Activated CD8-positive, alpha-beta memory T cell treated with anti-CD3 and anti-CD28 coated beads, Interleukin-2, amount 50 U/mL, for 4 hours (primary cell): Measurements from ENCODE around the gene RASA4.
"Not testable (repeated sequence)": the region's sequence is repeated elsewhere in the genome, so short reads cannot be mapped to it uniquely, and the experiment has no call there.

ENCODE experiments used
- DNase-seq: peaks from one replicate; pipeline ENCODE4 v3.0.0-alpha.2; 2020

RASA4 gene

GRCh38 chr7:102604431-102605145 lies 12.0 kb downstream of the RASA4 start:
- DNase-seq = not testable (repeated sequence)

- DNase-seq = not testable (repeated sequence)
These were observed 14.2 kb downstream of the RASA4 start for GRCh38 chr7:102602317-102602716.

GRCh38 chr7:102599699-102600098 lies 16.9 kb downstream of the RASA4 start:
- DNase-seq = not testable (repeated sequence)

- not testable (repeated sequence) for DNase-seq
These were observed 20.5 kb downstream of the RASA4 start for GRCh38 chr7:102596036-102596435.

- DNase-seq = not testable (repeated sequence)
These were observed 22.8 kb downstream of the RASA4 start for GRCh38 chr7:102593637-102594334.

- peak; percentile 41 for DNase-seq
These were observed 24.0 kb downstream of the RASA4 start for GRCh38 chr7:102592477-102593019.

- not testable (repeated sequence) for DNase-seq
These were observed 26.7 kb downstream of the RASA4 start for GRCh38 chr7:102589857-102590256.

- not testable (repeated sequence) for DNase-seq
These were observed 33.1 kb downstream of the RASA4 start for GRCh38 chr7:102583495-102583894.

- not testable (repeated sequence) for DNase-seq
These were observed 34.8 kb downstream of the RASA4 start for GRCh38 chr7:102581722-102582121.

GRCh38 chr7:102578486-102578885 lies 38.1 kb downstream of the RASA4 start:
- DNase-seq = not testable (repeated sequence)

GRCh38 chr7:102577315-102578240 lies 39.0 kb downstream of the RASA4 start:
- not testable (repeated sequence) for DNase-seq

GRCh38 chr7:102576363-102576762 lies 40.2 kb downstream of the RASA4 start:
- DNase-seq = not testable (repeated sequence)

GRCh38 chr7:102574607-102575006 lies 41.9 kb downstream of the RASA4 start:
- DNase-seq = not testable (repeated sequence)

- DNase-seq = peak; percentile 97
These were observed 44.0 kb downstream of the RASA4 start, which contains the start of gene POLR2J3 for GRCh38 chr7:102572261-102573239. POLR2J3 (minus strand) TSS chr7:102572583; CDS start chr7:102572521, 62 bp downstream.

GRCh38 chr7:102568620-102569019 lies 47.9 kb downstream of the RASA4 start:
- not testable (repeated sequence) for DNase-seq

GRCh38 chr7:102550808-102551422 lies 65.6 kb downstream of the RASA4 start, which contains the start of gene SPDYE2:
SPDYE2 (plus strand) TSS chr7:102551226; CDS start chr7:102553256, 2,030 bp downstream.
- DNase-seq = not testable (repeated sequence)

GRCh38 chr7:102546353-102546752 lies 70.2 kb downstream of the RASA4 start:
- not testable (repeated sequence) for DNase-seq

- not testable (repeated sequence) for DNase-seq
These were observed 71.3 kb downstream of the RASA4 start for GRCh38 chr7:102545288-102545687.

GRCh38 chr7:102544372-102544771 lies 72.2 kb downstream of the RASA4 start:
- not testable (repeated sequence) for DNase-seq

- DNase-seq = not testable (repeated sequence)
These were observed 73.0 kb downstream of the RASA4 start, which contains the start of gene UPK3BL2 for GRCh38 chr7:102543596-102543995. UPK3BL2 (minus strand) TSS chr7:102543696; CDS start chr7:102543636, 60 bp downstream.
